Measurements from ENCODE around the gene SEZ6.

DNA sequence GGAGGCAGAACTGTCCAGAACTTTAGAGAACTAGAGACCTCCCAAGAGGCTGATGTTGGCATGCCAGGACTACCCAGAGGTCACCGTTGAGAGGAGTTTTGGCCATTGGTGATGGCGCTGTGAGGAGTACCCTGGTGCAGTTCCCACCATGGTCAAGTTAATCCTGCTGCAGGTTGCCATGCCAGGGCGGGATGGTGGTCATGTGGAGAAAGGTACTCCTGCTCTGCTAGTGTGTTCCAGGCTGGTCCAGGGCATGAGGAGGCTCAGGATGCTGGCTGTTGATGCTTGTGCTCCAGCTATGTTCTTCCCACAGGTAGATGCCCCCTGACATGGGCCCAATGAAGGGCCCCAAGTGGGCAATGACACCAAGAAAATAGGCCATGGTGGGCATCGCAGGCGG lies 50.4 kb downstream of the SEZ6 start:
- TF ChIP-seq POLR2A (IDR thresholded peaks at IDR 0.05; ENCODE audit: low read length) (no peak), GATA1 (IDR thresholded peaks at IDR 0.05; ENCODE audit: low read depth, low read length) (no peak)

Measured in erythroblast (primary cell).